ENCODE measurements around the gene POU2AF1.

- TF ChIP-seq CTCF (conservative IDR thresholded peaks at IDR 0.05; ENCODE audit: low read depth in 2 of 2) (no peak), EZH2 (IDR thresholded peaks at IDR 0.05; ENCODE audit: low read depth, unreplicated experiment) (no peak), REST (IDR thresholded peaks at IDR 0.05; ENCODE audit: unreplicated experiment) (no peak), ZNF462 (CRISPR knock-in tag; IDR thresholded peaks at IDR 0.05) (no peak), EZH2phosphoT487 (IDR thresholded peaks at IDR 0.05; ENCODE audit: unreplicated experiment) (no peak), POLR2AphosphoS5 (IDR thresholded peaks at IDR 0.05; ENCODE audit: low read depth) (no peak), CREB1 (CRISPR knock-in tag; IDR thresholded peaks at IDR 0.05; ENCODE audit: low read depth) (no peak)
Measured at GRCh38 chr11:111334532-111335502, 44.3 kb downstream of the POU2AF1 start.

Measured in GM23338 (cell line).